Measurements from ENCODE around the gene EIF3K.

DNA sequence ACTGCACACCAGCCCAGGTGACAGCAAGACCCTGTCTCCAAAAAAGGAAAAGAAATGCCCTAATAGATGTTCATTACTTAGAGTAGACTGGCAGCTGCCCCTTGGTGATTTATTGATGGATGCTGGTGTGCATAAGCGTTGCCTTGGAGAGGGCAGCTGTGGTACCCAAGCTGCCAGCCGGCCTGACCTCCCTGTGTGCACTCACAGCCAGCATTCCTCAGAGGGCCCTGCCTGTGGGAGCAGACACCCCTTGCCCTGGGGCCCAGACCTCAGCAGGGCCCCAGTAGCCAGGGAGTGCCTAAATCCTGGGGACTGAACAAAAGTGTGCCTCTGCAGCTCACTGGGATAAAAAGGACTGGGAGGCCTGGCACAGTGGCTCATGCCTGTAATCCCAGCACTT is 20.7 kb downstream of the EIF3K start:
- TF ChIP-seq ZNF302 (CRISPR knock-in tag; IDR thresholded peaks at IDR 0.05) (no peak), CHD2 (IDR thresholded peaks at IDR 0.05; ENCODE audit: low read length, partially characterized antibody) (no peak), EHMT2 (IDR thresholded peaks at IDR 0.05; ENCODE audit: low read depth) (no peak), POLR2A (IDR thresholded peaks at IDR 0.05; ENCODE audit: low read length) (no peak)
- TF ChIP-seq, protein P1, sequence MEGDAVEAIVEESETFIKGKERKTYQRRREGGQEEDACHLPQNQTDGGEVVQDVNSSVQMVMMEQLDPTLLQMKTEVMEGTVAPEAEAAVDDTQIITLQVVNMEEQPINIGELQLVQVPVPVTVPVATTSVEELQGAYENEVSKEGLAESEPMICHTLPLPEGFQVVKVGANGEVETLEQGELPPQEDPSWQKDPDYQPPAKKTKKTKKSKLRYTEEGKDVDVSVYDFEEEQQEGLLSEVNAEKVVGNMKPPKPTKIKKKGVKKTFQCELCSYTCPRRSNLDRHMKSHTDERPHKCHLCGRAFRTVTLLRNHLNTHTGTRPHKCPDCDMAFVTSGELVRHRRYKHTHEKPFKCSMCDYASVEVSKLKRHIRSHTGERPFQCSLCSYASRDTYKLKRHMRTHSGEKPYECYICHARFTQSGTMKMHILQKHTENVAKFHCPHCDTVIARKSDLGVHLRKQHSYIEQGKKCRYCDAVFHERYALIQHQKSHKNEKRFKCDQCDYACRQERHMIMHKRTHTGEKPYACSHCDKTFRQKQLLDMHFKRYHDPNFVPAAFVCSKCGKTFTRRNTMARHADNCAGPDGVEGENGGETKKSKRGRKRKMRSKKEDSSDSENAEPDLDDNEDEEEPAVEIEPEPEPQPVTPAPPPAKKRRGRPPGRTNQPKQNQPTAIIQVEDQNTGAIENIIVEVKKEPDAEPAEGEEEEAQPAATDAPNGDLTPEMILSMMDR (IDR thresholded peaks at IDR 0.05) = no peak
- TF ChIP-seq, protein P2, sequence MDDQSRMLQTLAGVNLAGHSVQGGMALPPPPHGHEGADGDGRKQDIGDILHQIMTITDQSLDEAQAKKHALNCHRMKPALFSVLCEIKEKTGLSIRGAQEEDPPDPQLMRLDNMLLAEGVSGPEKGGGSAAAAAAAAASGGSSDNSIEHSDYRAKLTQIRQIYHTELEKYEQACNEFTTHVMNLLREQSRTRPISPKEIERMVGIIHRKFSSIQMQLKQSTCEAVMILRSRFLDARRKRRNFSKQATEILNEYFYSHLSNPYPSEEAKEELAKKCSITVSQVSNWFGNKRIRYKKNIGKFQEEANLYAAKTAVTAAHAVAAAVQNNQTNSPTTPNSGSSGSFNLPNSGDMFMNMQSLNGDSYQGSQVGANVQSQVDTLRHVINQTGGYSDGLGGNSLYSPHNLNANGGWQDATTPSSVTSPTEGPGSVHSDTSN (IDR thresholded peaks at IDR 0.05) = no peak
